Head of caudate nucleus (tissue), 42 donors: ENCODE data around the gene RAB3A.
A peak's percentile ranks its signal among the peaks of the same experiment; 100 is the strongest.

Experiments
- DNase-seq, 42 donors: peaks; one replicate each; pipeline versions ENCODE4 v3.0.0 to v3.0.0-alpha.2; 2020 to 2021; ENCODE audit warnings: mixed read lengths in 7 of 42
- intact Hi-C: fragments of 100-400 bp; cut with DNase I; formaldehyde crosslinking; loops from one replicate; pipeline ENCODE4 v1.15.0; 2022

RAB3A gene

GRCh38 chr19:18204394-18205199 lies 755 bp upstream of the RAB3A start:
- intact Hi-C loops, result loop anchor here (10.0 kb wide), 1 partner anchor 210 kb away; the partner anchor contains the start of gene SSBP4
- peak in 20 of 42 donors; percentile 12 to 68 (median 38) for DNase-seq

GRCh38 chr19:18203408-18203862 lies 407 bp downstream of the RAB3A start:
- DNase-seq, result peak in 40 of 42 donors; percentile 37 to 84 (median 65)

GRCh38 chr19:18202778-18203407 lies 949 bp downstream of the RAB3A start:
- intact Hi-C loops, result loop anchor here (10.0 kb wide), 1 partner anchor 212 kb away; the partner anchor contains the start of gene SSBP4
- peak in 39 of 42 donors; percentile 47 to 86 (median 67) for DNase-seq

More at GRCh38 chr19:18203408-18203862, 407 bp downstream of the RAB3A start:
- intact Hi-C loops, result loop anchor here (10.0 kb wide), 1 partner anchor 211 kb away; the partner anchor contains the start of gene SSBP4

- peak in 8 of 42 donors; percentile 12 to 47 (median 23) for DNase-seq
- intact Hi-C loops, result loop anchor here (10.0 kb wide), 1 partner anchor 212 kb away; the partner anchor contains the start of gene SSBP4
Observed at GRCh38 chr19:18202397-18202777, 1.5 kb downstream of the RAB3A start.

- intact Hi-C loops, result loop anchor here (5.0 kb wide), 1 partner anchor 59 kb away; a partner anchor contains a TSS
- DNase-seq, result no peak
Observed at GRCh38 chr19:18198374-18198773, 5.5 kb downstream of the RAB3A start.

GRCh38 chr19:18197941-18198340 lies 5.9 kb downstream of the RAB3A start:
- intact Hi-C loops, result loop anchor here (5.0 kb wide), 1 partner anchor 59 kb away; a partner anchor contains a TSS

GRCh38 chr19:18197306-18197705 lies 6.5 kb downstream of the RAB3A start:
- DNase-seq, result no peak
- intact Hi-C loops, result loop anchor here (5.0 kb wide), 1 partner anchor 60 kb away; a partner anchor contains a TSS

More at GRCh38 chr19:18197941-18198340, 5.9 kb downstream of the RAB3A start:
- no peak for DNase-seq

- no peak for DNase-seq
- intact Hi-C loops, result loop anchor here (5.0 kb wide), 1 partner anchor 61 kb away; a partner anchor contains a TSS
Observed at GRCh38 chr19:18196511-18196845, 7.4 kb downstream of the RAB3A start.

- intact Hi-C loops, result loop anchor here (5.0 kb wide), 1 partner anchor 63 kb away; a partner anchor contains a TSS
- peak in 8 of 42 donors; percentile 13 to 46 (median 26) for DNase-seq
Observed at GRCh38 chr19:18194554-18195238, 9.1 kb downstream of the RAB3A start.

- intact Hi-C loops, result no loop called here
- DNase-seq, result no peak
Observed at GRCh38 chr19:18194181-18194530, 9.7 kb downstream of the RAB3A start.

GRCh38 chr19:18193388-18194180 lies 10.3 kb downstream of the RAB3A start:
- intact Hi-C loops, result no loop called here
- no peak for DNase-seq

GRCh38 chr19:18192673-18193387 lies 11.0 kb downstream of the RAB3A start, which contains the start of gene MPV17L2:
TSS of gene MPV17L2 (plus strand) at chr19:18193218. CDS start at chr19:18193282, 64 bp downstream.
- intact Hi-C loops, result no loop called here
- peak; percentile 99 to 100 (median 100) for DNase-seq

GRCh38 chr19:18191640-18192062 lies 12.2 kb downstream of the RAB3A start:
- intact Hi-C loops, result no loop called here

GRCh38 chr19:18190278-18190677 lies 13.6 kb downstream of the RAB3A start:
- intact Hi-C loops, result no loop called here
- no peak for DNase-seq

More at GRCh38 chr19:18191640-18192062, 12.2 kb downstream of the RAB3A start:
- no peak for DNase-seq

- no peak for DNase-seq
- intact Hi-C loops, result no loop called here
Observed at GRCh38 chr19:18185538-18185937, 18.3 kb downstream of the RAB3A start.

GRCh38 chr19:18183529-18183928 lies 20.3 kb downstream of the RAB3A start:
- intact Hi-C loops, result no loop called here
- DNase-seq, result no peak

- intact Hi-C loops, result no loop called here
- DNase-seq, result no peak
Observed at GRCh38 chr19:18179957-18180356, 23.9 kb downstream of the RAB3A start.
